ACC112 (cell line): ENCODE results near the gene ANXA2.

Source experiments
- H2AFZ ChIP-seq: fragments of 200-600 bp; sonication (generic); one replicate; pipeline ENCODE4 v1.6.0; 2017; ENCODE audit warnings: antibody characterized with exemption, low read length; ENCODE audit not compliant: unreplicated experiment
- H3K27ac ChIP-seq: fragments of 200-600 bp; sonication (generic); 2 replicates; pipeline ENCODE4 v1.5.1; 2014; ENCODE audit warnings: low read depth, mild to moderate bottlenecking, antibody characterized with exemption, low read length, moderate library complexity
- H3K27me3 ChIP-seq: fragments of 200-600 bp; sonication (generic); 2 replicates; pipeline ENCODE4 v1.6.1; 2014; ENCODE audit warnings: mild to moderate bottlenecking, antibody characterized with exemption, low read length, moderate library complexity, mixed read lengths; ENCODE audit not compliant: insufficient read depth
- H3K36me3 ChIP-seq: fragments of 200-600 bp; sonication (generic); 2 replicates; pipeline ENCODE4 v1.6.1; 2016; ENCODE audit warnings: mild to moderate bottlenecking, antibody characterized with exemption, low read length, moderate library complexity, mixed read lengths; ENCODE audit not compliant: insufficient read depth
- H3K4me1 ChIP-seq: fragments of 200-600 bp; sonication (generic); one replicate; pipeline ENCODE4 v1.6.1; 2016; ENCODE audit warnings: low read length, mixed read lengths; ENCODE audit not compliant: insufficient read depth, unreplicated experiment, control insufficient read depth
- H3K4me3 ChIP-seq: fragments of 200-600 bp; sonication (generic); 2 replicates; pipeline ENCODE4 v1.5.1; 2014; ENCODE audit warnings: mild to moderate bottlenecking, low read depth, low read length
- H3K79me2 ChIP-seq: fragments of 200-600 bp; sonication (generic); one replicate; pipeline ENCODE4 v1.6.0; 2016; ENCODE audit warnings: low read length; ENCODE audit not compliant: control insufficient read depth, unreplicated experiment, insufficient read depth

Gene ANXA2

GRCh38 chr15:60326343-60326742 lies 71.4 kb downstream of the ANXA2 start:
- Histone ChIP-seq H3K79me2 (no peaks in the 10 kb centered on the region), H3K4me3 (no peak overlapping the region), H3K27me3 (peaks cover 31% of the 10 kb centered on the region), H3K27ac (no peak overlapping the region), H3K36me3 (no peaks in the 10 kb centered on the region), H3K4me1 (peaks cover 11% of the 10 kb centered on the region), H2AFZ (no peak overlapping the region)

- peaks cover 11% of the 10 kb centered on the region for H3K4me1 ChIP-seq
- H3K4me3 ChIP-seq, result no peak overlapping the region
- H2AFZ ChIP-seq, result no peak overlapping the region
- H3K36me3 ChIP-seq, result no peaks in the 10 kb centered on the region
- peaks cover 31% of the 10 kb centered on the region for H3K27me3 ChIP-seq
- no peaks in the 10 kb centered on the region for H3K79me2 ChIP-seq
- H3K27ac ChIP-seq, result no peak overlapping the region
These were observed 71.9 kb downstream of the ANXA2 start for GRCh38 chr15:60325905-60326304.

DNA sequence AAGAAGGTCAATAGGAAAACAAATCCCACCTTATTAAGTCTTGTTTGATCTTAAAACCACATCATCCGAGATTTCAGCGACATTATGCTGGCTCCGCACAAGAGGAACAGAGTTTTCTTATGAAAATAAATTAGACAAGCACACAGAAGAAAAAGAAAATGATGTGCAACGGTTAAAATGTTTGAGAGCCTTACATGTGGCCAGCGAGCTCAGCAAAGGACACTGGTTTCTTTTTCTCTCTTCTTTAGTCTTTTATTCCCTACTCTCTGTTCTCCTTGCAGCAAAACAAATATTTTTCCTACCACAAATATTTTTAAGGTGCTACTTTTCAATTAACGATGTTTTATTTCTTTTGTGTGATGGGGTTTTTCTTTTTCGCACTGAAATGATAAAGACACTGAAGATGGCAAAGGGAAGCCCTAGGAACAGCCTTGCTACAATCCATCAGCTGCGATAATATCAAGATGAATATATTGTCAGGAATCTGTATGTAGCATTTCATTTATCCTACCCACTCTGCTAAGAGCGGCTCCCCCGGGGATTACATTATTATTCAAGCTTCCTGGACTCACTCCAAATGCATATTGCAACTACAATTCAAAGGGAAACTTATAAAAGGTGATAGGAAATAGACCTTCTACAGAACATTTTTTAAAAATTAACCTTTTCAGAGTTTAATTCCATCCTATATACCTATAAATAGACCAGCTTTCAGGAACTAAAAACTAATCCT lies 72.9 kb downstream of the ANXA2 start:
- Histone ChIP-seq H3K36me3 (no peaks in the 10 kb centered on the region), H3K27me3 (peaks cover 31% of the 10 kb centered on the region), H3K4me1 (peaks cover 11% of the 10 kb centered on the region), H2AFZ (no peak overlapping the region), H3K79me2 (no peaks in the 10 kb centered on the region), H3K27ac (no peak overlapping the region), H3K4me3 (no peak overlapping the region)

DNA sequence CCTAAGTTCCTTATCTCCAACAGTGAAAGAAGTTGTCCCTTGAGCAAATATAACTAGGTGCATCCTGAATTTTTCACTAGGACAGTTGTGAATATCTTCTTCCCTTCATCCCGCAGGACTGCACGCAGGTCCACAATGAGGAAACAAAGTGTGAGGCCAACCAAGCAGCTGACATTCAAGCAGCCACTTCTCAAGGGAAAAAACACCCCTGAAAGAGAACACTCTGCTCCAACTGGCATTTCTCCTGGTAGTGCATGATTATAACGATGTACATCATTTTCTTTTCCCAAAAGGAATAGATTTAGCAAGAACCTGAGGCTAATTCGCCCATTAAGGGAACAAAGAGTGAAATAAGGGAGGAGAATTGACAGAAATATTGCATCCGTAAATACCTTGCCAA lies 74.5 kb downstream of the ANXA2 start:
- H3K4me3 ChIP-seq, result no peak overlapping the region
- no peak overlapping the region for H3K27ac ChIP-seq
- peaks cover 11% of the 10 kb centered on the region for H3K4me1 ChIP-seq
- H3K36me3 ChIP-seq, result no peaks in the 10 kb centered on the region
- H2AFZ ChIP-seq, result no peak overlapping the region
- peaks cover 34% of the 10 kb centered on the region for H3K27me3 ChIP-seq
- no peaks in the 10 kb centered on the region for H3K79me2 ChIP-seq

DNA sequence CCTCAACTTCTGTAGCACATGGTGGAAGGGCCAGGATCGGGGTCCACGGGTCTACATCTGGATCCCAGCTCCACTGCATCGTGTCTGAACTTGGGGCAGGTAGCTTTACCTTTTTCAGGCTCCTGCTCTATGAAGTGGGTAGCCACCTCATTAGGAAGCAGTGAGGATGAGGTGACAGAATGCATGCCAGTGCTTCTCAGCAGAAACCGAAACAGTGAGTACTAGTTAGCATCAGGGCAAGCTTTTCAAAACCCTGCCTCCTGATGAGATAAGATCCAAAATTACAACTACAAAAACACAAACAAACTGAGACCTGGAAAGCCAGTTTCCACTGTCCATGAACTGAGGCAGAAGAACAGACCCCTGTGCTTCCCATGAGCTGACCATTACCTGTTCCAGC lies 77.4 kb downstream of the ANXA2 start:
- Histone ChIP-seq H3K27ac (no peak overlapping the region), H3K4me1 (peaks cover 10% of the 10 kb centered on the region), H3K36me3 (no peaks in the 10 kb centered on the region), H3K27me3 (peaks cover 37% of the 10 kb centered on the region), H3K79me2 (no peaks in the 10 kb centered on the region), H2AFZ (no peak overlapping the region), H3K4me3 (no peak overlapping the region)

GRCh38 chr15:60318216-60318867 lies 79.4 kb downstream of the ANXA2 start:
- no peaks in the 10 kb centered on the region for H3K36me3 ChIP-seq
- peaks cover 33% of the 10 kb centered on the region for H3K27me3 ChIP-seq
- H3K27ac ChIP-seq, result no peak overlapping the region
- no peak overlapping the region for H3K4me3 ChIP-seq
- H2AFZ ChIP-seq, result no peak overlapping the region
- H3K79me2 ChIP-seq, result no peaks in the 10 kb centered on the region
- no peaks in the 10 kb centered on the region for H3K4me1 ChIP-seq

GRCh38 chr15:60316961-60317360 lies 80.8 kb downstream of the ANXA2 start:
- H2AFZ ChIP-seq, result no peak overlapping the region
- no peaks in the 10 kb centered on the region for H3K79me2 ChIP-seq
- H3K4me1 ChIP-seq, result no peaks in the 10 kb centered on the region
- H3K36me3 ChIP-seq, result no peaks in the 10 kb centered on the region
- no peak overlapping the region for H3K4me3 ChIP-seq
- peaks cover 34% of the 10 kb centered on the region for H3K27me3 ChIP-seq
- no peak overlapping the region for H3K27ac ChIP-seq

GRCh38 chr15:60315878-60316277 lies 81.9 kb downstream of the ANXA2 start:
- H3K36me3 ChIP-seq, result no peaks in the 10 kb centered on the region
- no peak overlapping the region for H2AFZ ChIP-seq
- no peak overlapping the region for H3K27ac ChIP-seq
- H3K4me3 ChIP-seq, result no peak overlapping the region
- no peaks in the 10 kb centered on the region for H3K4me1 ChIP-seq
- peaks cover 40% of the 10 kb centered on the region for H3K27me3 ChIP-seq
- no peaks in the 10 kb centered on the region for H3K79me2 ChIP-seq

- peaks cover 57% of the 10 kb centered on the region for H3K27me3 ChIP-seq
- H3K4me3 ChIP-seq, result no peak overlapping the region
- no peak overlapping the region for H3K27ac ChIP-seq
- H3K79me2 ChIP-seq, result no peaks in the 10 kb centered on the region
- no peak overlapping the region for H2AFZ ChIP-seq
- no peaks in the 10 kb centered on the region for H3K4me1 ChIP-seq
- no peaks in the 10 kb centered on the region for H3K36me3 ChIP-seq
These were observed 83.9 kb downstream of the ANXA2 start for GRCh38 chr15:60313906-60314305.

- Histone ChIP-seq H3K4me3 (no peak overlapping the region), H2AFZ (no peak overlapping the region), H3K4me1 (no peaks in the 10 kb centered on the region), H3K27me3 (peaks cover 75% of the 10 kb centered on the region), H3K79me2 (no peaks in the 10 kb centered on the region), H3K36me3 (no peaks in the 10 kb centered on the region), H3K27ac (no peak overlapping the region)
These were observed 90.8 kb downstream of the ANXA2 start for GRCh38 chr15:60307034-60307433.

GRCh38 chr15:60301024-60301423 lies 96.8 kb downstream of the ANXA2 start:
- H3K4me3 ChIP-seq, result no peak overlapping the region
- no peaks in the 10 kb centered on the region for H3K36me3 ChIP-seq
- no peaks in the 10 kb centered on the region for H3K79me2 ChIP-seq
- no peaks in the 10 kb centered on the region for H3K4me1 ChIP-seq
- H3K27me3 ChIP-seq, result peaks cover 35% of the 10 kb centered on the region
- H2AFZ ChIP-seq, result no peak overlapping the region
- no peak overlapping the region for H3K27ac ChIP-seq
